ENCODE results near the gene GCAT.
A peak's percentile ranks its signal among the peaks of the same experiment; 100 is the strongest.

The GCAT gene

DNA sequence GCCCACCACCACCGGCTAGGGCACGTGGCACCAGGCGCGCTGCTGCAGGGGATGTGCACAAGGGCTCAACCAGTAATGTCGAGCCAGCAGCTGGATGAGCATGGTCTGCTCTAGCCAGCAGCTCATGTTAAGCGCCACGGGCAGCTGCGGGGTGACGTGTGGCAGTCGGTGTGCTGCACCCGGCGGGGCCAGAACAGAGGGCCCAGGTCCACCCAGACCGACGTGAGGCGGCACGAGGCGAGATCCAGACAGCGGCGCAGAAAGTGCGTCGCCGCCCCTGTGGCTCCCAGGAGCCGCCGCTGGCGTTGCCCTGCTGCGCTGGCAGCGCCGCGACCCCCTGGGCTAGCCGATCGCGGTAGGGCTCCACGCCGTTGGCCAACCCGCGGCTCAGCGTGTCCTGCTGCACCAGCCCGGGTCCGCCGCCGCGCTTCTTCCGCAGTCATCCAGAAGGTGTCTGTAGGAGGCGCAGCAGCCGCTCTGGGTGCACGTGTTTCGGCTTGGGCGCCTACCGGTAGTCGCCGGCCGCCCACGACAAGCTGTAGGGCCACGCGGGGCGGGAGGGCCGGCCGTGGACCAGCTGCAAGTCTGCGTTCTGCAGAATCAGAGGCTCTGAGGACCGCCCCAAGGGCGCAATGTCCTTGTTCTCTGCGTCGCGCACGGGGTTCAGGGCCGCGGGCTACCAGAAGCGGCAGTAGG lies 10.8 kb downstream of the GCAT start:
- peak; percentile 52 for DNase-seq (ENCODE audit: low read depth)
- TF ChIP-seq, protein P1, sequence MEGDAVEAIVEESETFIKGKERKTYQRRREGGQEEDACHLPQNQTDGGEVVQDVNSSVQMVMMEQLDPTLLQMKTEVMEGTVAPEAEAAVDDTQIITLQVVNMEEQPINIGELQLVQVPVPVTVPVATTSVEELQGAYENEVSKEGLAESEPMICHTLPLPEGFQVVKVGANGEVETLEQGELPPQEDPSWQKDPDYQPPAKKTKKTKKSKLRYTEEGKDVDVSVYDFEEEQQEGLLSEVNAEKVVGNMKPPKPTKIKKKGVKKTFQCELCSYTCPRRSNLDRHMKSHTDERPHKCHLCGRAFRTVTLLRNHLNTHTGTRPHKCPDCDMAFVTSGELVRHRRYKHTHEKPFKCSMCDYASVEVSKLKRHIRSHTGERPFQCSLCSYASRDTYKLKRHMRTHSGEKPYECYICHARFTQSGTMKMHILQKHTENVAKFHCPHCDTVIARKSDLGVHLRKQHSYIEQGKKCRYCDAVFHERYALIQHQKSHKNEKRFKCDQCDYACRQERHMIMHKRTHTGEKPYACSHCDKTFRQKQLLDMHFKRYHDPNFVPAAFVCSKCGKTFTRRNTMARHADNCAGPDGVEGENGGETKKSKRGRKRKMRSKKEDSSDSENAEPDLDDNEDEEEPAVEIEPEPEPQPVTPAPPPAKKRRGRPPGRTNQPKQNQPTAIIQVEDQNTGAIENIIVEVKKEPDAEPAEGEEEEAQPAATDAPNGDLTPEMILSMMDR (IDR thresholded peaks at IDR 0.05; ENCODE audit: low read length, missing control alignments), result peak; percentile 33
- H3K4me3 ChIP-seq (replicated peaks; ENCODE audit: low read depth, low read length), result peak overlapping the region; percentile 25

DNA sequence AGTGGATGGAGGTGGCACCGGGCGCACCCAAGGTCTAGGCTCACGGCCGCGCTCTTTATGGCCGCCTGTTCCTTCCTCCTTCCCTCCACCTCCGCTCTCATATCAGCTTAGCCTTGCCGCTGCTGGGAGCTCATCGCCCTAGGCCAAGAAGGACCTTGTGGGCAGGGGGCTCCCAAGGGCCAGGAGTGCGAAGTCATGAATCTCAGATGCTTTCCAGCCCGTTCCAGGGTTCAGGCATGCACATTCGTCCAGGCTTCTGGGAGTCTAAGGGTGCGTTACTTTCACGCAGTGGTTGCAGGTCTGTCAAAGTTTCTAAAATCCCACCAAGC lies 11.3 kb downstream of the GCAT start:
- TF ChIP-seq, protein P1 (IDR thresholded peaks at IDR 0.05; ENCODE audit: low read length, missing control alignments), result no peak
- no peak for DNase-seq (ENCODE audit: low read depth)
- peak overlapping the region; percentile 25 for H3K4me3 ChIP-seq (replicated peaks; ENCODE audit: low read depth, low read length)

DNA sequence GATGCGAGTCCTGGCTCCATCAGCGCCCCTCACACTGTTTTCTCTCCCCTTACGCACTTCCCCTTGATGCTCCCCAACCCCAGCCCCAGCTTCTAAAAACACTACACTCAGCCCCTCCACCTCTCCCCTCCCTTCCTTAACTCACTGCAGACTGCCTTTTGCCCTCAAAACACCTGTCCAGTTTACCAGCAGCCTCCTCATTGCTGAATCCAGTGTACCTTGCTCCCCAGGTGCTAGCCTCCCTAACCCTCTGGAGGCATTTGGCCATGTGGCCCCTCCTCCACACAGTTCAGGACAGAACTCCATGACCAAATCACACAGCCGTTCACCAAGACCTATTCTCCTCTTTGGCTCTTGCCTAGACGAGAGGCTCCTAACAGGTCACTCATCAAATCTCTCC lies 12.6 kb downstream of the GCAT start:
- TF ChIP-seq, protein P1 (IDR thresholded peaks at IDR 0.05; ENCODE audit: low read length, missing control alignments), result no peak
- no peak for DNase-seq (ENCODE audit: low read depth)
- no peak overlapping the region for H3K4me3 ChIP-seq (replicated peaks; ENCODE audit: low read depth, low read length)

DNA sequence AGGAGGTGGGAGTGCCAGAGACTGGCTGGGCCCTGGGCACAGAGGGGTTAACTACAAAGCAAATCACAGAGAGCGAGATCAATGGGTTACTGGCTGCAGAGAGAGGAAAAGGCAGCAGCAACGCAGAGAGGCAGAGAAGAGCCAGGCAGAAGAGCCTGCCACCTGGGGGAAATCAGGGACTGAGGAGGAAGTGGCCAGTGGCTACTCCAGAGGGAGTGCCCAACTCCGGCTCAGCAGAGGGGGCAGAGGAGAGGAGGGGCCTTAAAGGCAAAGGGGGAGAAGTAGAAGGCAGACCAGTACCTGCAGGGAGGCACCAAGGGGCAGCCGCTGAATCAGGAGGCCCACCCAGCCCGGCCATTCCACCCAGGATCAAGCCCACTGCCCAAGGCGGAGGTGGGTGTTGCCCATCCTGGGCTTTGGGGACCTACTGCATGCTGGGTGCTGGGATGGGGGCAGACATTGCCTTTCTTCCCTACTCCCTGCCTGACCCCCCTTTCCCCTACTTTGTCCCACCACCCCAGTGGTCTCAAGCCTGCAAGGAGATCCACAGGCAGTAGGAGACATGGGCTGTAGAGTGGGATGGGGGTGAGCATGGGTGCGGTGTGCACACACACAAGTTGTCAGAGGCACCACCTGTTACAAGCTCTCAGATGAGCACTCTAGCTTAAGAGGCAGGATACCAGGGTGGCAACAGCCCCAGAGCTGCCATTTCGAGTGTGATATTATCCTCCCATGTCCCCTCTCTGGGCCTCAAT lies 14.5 kb downstream of the GCAT start:
- no peak overlapping the region for H3K4me3 ChIP-seq (replicated peaks; ENCODE audit: low read depth, low read length)
- TF ChIP-seq, protein P1 (IDR thresholded peaks at IDR 0.05; ENCODE audit: low read length, missing control alignments), result no peak
- DNase-seq (ENCODE audit: low read depth), result no peak

DNA sequence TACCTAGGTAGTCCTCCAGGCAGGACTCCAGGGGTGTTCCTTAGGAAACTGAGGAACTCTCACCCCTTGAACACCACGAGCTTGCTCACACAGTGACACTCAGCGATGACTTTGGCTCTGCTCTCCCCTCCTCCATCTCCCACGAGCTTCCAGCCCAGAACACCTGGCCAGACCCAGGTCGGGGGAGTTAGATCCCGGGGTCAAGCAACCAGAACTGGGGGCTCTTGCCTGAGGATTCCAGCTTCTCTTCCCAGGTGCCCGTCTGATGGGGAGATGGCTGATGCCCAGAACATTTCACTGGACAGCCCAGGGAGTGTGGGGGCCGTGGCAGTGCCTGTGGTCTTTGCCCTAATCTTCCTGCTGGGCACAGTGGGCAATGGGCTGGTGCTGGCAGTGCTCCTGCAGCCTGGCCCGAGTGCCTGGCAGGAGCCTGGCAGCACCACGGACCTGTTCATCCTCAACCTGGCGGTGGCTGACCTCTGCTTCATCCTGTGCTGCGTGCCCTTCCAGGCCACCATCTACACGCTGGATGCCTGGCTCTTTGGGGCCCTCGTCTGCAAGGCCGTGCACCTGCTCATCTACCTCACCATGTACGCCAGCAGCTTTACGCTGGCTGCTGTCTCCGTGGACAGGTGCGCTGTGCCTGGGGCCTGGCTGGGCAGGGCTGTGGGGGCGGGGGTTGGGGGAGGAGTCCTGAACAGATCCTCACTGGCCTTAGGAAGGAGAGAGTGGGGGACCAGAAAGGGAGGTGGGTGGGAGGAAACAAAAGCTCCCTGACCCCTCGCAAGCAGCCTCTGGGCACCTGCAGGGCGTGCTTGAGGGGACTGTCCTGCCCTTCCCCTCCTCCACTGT lies 15.6 kb downstream of the GCAT start, which contains the start of gene GALR3:
GALR3 (plus strand) TSS at position 249 of the 852 bp plus-strand sequence; CDS start at position 274, 25 bp downstream.
- DNase-seq (ENCODE audit: low read depth), result no peak
- TF ChIP-seq, protein P1 (IDR thresholded peaks at IDR 0.05; ENCODE audit: low read length, missing control alignments), result no peak
- H3K4me3 ChIP-seq (replicated peaks; ENCODE audit: low read depth, low read length), result no peak within 1 kb of the TSS

DNA sequence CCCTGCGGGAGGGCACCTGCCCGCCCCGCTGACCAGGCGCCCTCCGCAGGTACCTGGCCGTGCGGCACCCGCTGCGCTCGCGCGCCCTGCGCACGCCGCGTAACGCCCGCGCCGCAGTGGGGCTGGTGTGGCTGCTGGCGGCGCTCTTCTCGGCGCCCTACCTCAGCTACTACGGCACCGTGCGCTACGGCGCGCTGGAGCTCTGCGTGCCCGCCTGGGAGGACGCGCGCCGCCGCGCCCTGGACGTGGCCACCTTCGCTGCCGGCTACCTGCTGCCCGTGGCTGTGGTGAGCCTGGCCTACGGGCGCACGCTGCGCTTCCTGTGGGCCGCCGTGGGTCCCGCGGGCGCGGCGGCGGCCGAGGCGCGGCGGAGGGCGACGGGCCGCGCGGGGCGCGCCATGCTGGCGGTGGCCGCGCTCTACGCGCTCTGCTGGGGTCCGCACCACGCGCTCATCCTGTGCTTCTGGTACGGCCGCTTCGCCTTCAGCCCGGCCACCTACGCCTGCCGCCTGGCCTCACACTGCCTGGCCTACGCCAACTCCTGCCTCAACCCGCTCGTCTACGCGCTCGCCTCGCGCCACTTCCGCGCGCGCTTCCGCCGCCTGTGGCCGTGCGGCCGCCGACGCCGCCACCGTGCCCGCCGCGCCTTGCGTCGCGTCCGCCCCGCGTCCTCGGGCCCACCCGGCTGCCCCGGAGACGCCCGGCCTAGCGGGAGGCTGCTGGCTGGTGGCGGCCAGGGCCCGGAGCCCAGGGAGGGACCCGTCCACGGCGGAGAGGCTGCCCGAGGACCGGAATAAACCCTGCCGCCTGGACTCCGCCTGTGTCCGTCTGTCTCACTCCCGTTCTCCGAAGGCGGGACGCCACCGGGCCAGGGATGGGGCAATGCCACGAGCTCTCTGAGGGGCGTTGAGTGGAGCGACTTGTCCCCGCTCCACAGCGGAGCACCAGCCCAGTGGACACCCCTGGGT lies 17.2 kb downstream of the GCAT start:
- TF ChIP-seq, protein P1 (IDR thresholded peaks at IDR 0.05; ENCODE audit: low read length, missing control alignments), result no peak
- DNase-seq (ENCODE audit: low read depth), result no peak
- H3K4me3 ChIP-seq (replicated peaks; ENCODE audit: low read depth, low read length), result no peak overlapping the region

Data from fibroblast of pulmonary artery (primary cell).